GM23338 (cell line): ENCODE data around the gene WNT11. TPM values are rescaled to one million over a fixed set of nuclear protein-coding genes. Genes with fewer than 3 reads are reported as not detected.

ENCODE experiments used
- ATAC-seq: fragments of 200-7000 bp; cut with Tn5 transposase; 3 replicates; pipeline ENCODE4 v1.9.1; 2020
- DNase-seq: peaks from one replicate; pipeline ENCODE4 v3.0.0-alpha.2; 2015; ENCODE audit warnings: low spot score
- H2AFZ ChIP-seq: fragments of 200-600 bp; sonication (generic); 2 replicates; pipeline ENCODE4 v1.8.0; 2016; ENCODE audit warnings: antibody characterized with exemption, mild to moderate bottlenecking, moderate library complexity
- H3F3A ChIP-seq: fragments of 200-600 bp; sonication (generic); replicated peaks from 2 replicates; pipeline ENCODE4 v1.8.0; 2017; ENCODE audit warnings: antibody characterized with exemption, mixed run types, low read depth
- H3K27ac ChIP-seq: fragments of 200-600 bp; sonication (generic); 2 replicates; pipeline ENCODE4 v1.6.1; 2016; ENCODE audit warnings: low read depth
- H3K27me3 ChIP-seq: fragments of 200-600 bp; sonication (generic); 2 replicates; pipeline ENCODE4 v1.8.0; 2016; ENCODE audit warnings: mild to moderate bottlenecking, mixed run types, moderate library complexity; ENCODE audit not compliant: insufficient read depth
- H3K36me3 ChIP-seq: fragments of 200-600 bp; sonication (generic); 2 replicates; pipeline ENCODE4 v1.8.0; 2016; ENCODE audit warnings: mild to moderate bottlenecking; ENCODE audit not compliant: insufficient read depth
- H3K4me1 ChIP-seq: fragments of 200-600 bp; sonication (generic); 2 replicates; pipeline ENCODE4 v1.8.0; 2016; ENCODE audit warnings: mild to moderate bottlenecking, moderate library complexity; ENCODE audit not compliant: insufficient read depth
- H3K4me2 ChIP-seq: fragments of 200-600 bp; sonication (generic); 2 replicates; pipeline ENCODE4 v1.7.1; 2017; ENCODE audit warnings: mixed run types
- H3K4me3 ChIP-seq: fragments of 200-600 bp; sonication (generic); 2 replicates; pipeline ENCODE4 v1.6.1; 2016; ENCODE audit warnings: mixed run types
- H3K79me2 ChIP-seq: fragments of 200-600 bp; sonication (generic); replicated peaks from 2 replicates; pipeline ENCODE4 v1.8.0; 2017; ENCODE audit warnings: mild to moderate bottlenecking; ENCODE audit not compliant: insufficient read depth
- H3K9me2 ChIP-seq: fragments of 200-600 bp; sonication (generic); 2 replicates; pipeline ENCODE4 v1.8.0; 2017; ENCODE audit not compliant: insufficient read depth
- H4K20me1 ChIP-seq: fragments of 200-600 bp; sonication (generic); replicated peaks from 2 replicates; pipeline ENCODE4 v1.8.0; 2017; ENCODE audit warnings: mild to moderate bottlenecking; ENCODE audit not compliant: insufficient read depth
- H3K27ac Mint-ChIP-seq: 2 replicates; pipeline ENCODE4 v1.8.0; 2020; ENCODE audit warnings: inconsistent platforms, mild to moderate bottlenecking, moderate library complexity, mixed read lengths
- H3K27me3 Mint-ChIP-seq: 3 replicates; pipeline ENCODE4 v1.8.0; 2022; ENCODE audit warnings: low read depth, mild to moderate bottlenecking, moderate library complexity, mixed read lengths, inconsistent platforms; ENCODE audit not compliant: insufficient read depth, poor library complexity
- H3K36me3 Mint-ChIP-seq: 3 replicates; pipeline ENCODE4 v1.8.0; 2021; ENCODE audit warnings: low read depth, mild to moderate bottlenecking, inconsistent platforms, moderate library complexity, mixed read lengths
- H3K4me1 Mint-ChIP-seq: 3 replicates; pipeline ENCODE4 v1.8.0; 2020; ENCODE audit warnings: mild to moderate bottlenecking, inconsistent platforms, mixed read lengths
- H3K4me3 Mint-ChIP-seq: 3 replicates; pipeline ENCODE4 v1.8.0; 2021; ENCODE audit warnings: moderate library complexity, mild to moderate bottlenecking, inconsistent platforms, mixed read lengths
- H3K9me3 Mint-ChIP-seq: 3 replicates; pipeline ENCODE4 v1.8.0; 2020; ENCODE audit warnings: moderate library complexity, mild to moderate bottlenecking, inconsistent platforms, mixed read lengths
- CREB1 ChIP-seq: fragments of 250-450 bp; sonication (Bioruptor Pico); IDR thresholded peaks from 2 replicates; pipeline ENCODE4 v1.5.0; 2020; ENCODE audit warnings: low read depth, mild to moderate bottlenecking, moderate library complexity
- CTCF ChIP-seq, 2 experiments: fragments of 200-600 bp in 1 of 2; sonication (generic) in 1 of 2; conservative IDR thresholded peaks; 2 replicates each; pipeline versions ENCODE4 v1.5.1 to v1.6.1; 2016 to 2017; ENCODE audit warnings: antibody characterized with exemption in 2 of 2, low read depth in 2 of 2, mild to moderate bottlenecking in 2 of 2, moderate library complexity in 1 of 2
- ETS1 ChIP-seq: IDR thresholded peaks from 2 replicates; pipeline ENCODE4 v1.6.1; 2016; ENCODE audit warnings: antibody characterized with exemption
- EZH2 ChIP-seq: fragments of 200-600 bp; sonication (generic); IDR thresholded peaks from one replicate; pipeline ENCODE4 v1.8.0; 2017; ENCODE audit warnings: antibody characterized with exemption, mild to moderate bottlenecking, low read depth; ENCODE audit not compliant: unreplicated experiment
- EZH2phosphoT487 ChIP-seq: fragments of 200-600 bp; sonication (generic); IDR thresholded peaks from one replicate; pipeline ENCODE4 v1.8.1; 2018; ENCODE audit warnings: antibody characterized with exemption; ENCODE audit not compliant: unreplicated experiment
- JUNB ChIP-seq: IDR thresholded peaks from one replicate; pipeline ENCODE4 v1.6.1; 2016; ENCODE audit warnings: antibody characterized with exemption; ENCODE audit not compliant: unreplicated experiment
- NANOG ChIP-seq: IDR thresholded peaks from 2 replicates; pipeline ENCODE4 v1.6.1; 2016; ENCODE audit warnings: antibody characterized with exemption, borderline replicate concordance
- POLR2AphosphoS5 ChIP-seq: IDR thresholded peaks from 2 replicates; pipeline ENCODE4 v1.6.1; 2016; ENCODE audit warnings: antibody characterized with exemption, low read depth
- REST ChIP-seq: IDR thresholded peaks from one replicate; pipeline ENCODE4 v1.6.1; 2018; ENCODE audit warnings: antibody characterized with exemption; ENCODE audit not compliant: unreplicated experiment
- STAT1 ChIP-seq: IDR thresholded peaks from one replicate; pipeline ENCODE4 v1.6.1; 2016; ENCODE audit warnings: antibody characterized with exemption; ENCODE audit not compliant: unreplicated experiment
- ZNF114 ChIP-seq: fragments of 250-450 bp; sonication (Bioruptor Pico); IDR thresholded peaks from 2 replicates; pipeline ENCODE4 v1.5.0; 2020; ENCODE audit warnings: mild to moderate bottlenecking, moderate library complexity
- ZNF331 ChIP-seq: fragments of 250-450 bp; sonication (Bioruptor Pico); IDR thresholded peaks from 2 replicates; pipeline ENCODE4 v1.5.0; 2020; ENCODE audit warnings: low read depth, mild to moderate bottlenecking, moderate library complexity
- ZNF462 ChIP-seq: fragments of 250-450 bp; sonication (Bioruptor Pico); IDR thresholded peaks from 2 replicates; pipeline ENCODE4 v1.5.0; 2020; ENCODE audit warnings: mild to moderate bottlenecking, moderate library complexity
- polyA plus RNA-seq: library from polyadenylated mRNA; unstranded; fragments of >200 nt; fragmentation: Nextera tagmentation; extraction: Ambion mirVana; gene quantifications from 2 replicates; pipeline ENCODE4 v1.2.1, GENCODE V29; 2016
- total RNA-seq: library from RNA; depleted of rRNA; stranded (reverse); fragments of >200 nt; shearing (Covaris generic); gene quantifications from 2 replicates; pipeline ENCODE4 v1.2.3, GENCODE V29; 2014

The WNT11 gene
- total and polyA plus RNA-seq, 2 experiments from 2014 or later, result 0.44 to 0.56 TPM

GRCh38 chr11:76169473-76169896 lies 36.8 kb downstream of the WNT11 start (continued):
- TF ChIP-seq ZNF114 (CRISPR knock-in tag), result no peak
- TF ChIP-seq NANOG, result no peak

GRCh38 chr11:76167590-76167989 lies 38.7 kb downstream of the WNT11 start:
- TF ChIP-seq CREB1 (CRISPR knock-in tag) (no peak), EZH2phosphoT487 (no peak), CTCF (conservative IDR thresholded peaks at IDR 0.05; ENCODE audit: low read depth in 2 of 2) (no peak), ETS1 (no peak), NANOG (no peak), ZNF462 (no peak), EZH2 (no peak), ZNF331 (CRISPR knock-in tag) (no peak), REST (no peak), POLR2AphosphoS5 (no peak), ZNF114 (CRISPR knock-in tag) (no peak), STAT1 (no peak), JUNB (no peak)
- H3K4me1 ChIP-seq, result no peaks in the 10 kb centered on the region
- H4K20me1 ChIP-seq, result no peaks in the 10 kb centered on the region
- H3F3A ChIP-seq, result no peaks in the 10 kb centered on the region
- no peak overlapping the region for H3K4me3 ChIP-seq
- no peak for ATAC-seq
- no peaks in the 10 kb centered on the region for H3K9me2 ChIP-seq
- H3K4me3 Mint-ChIP-seq, result no peak overlapping the region
- no peak for DNase-seq
- H3K4me1 Mint-ChIP-seq, result no peaks in the 10 kb centered on the region
- no peak overlapping the region for H3K27ac Mint-ChIP-seq
- H3K27ac ChIP-seq, result no peak overlapping the region
- no peak overlapping the region for H2AFZ ChIP-seq
- no peaks in the 10 kb centered on the region for H3K36me3 ChIP-seq
- no peaks in the 10 kb centered on the region for H3K79me2 ChIP-seq
- no peaks in the 10 kb centered on the region for H3K36me3 Mint-ChIP-seq
- H3K27me3 Mint-ChIP-seq, result peaks cover 25% of the 10 kb centered on the region
- no peaks in the 10 kb centered on the region for H3K9me3 Mint-ChIP-seq
- H3K4me2 ChIP-seq, result no peak overlapping the region
- H3K27me3 ChIP-seq, result peaks cover 5% of the 10 kb centered on the region; the same call in 1 of the 2 replicates
